NB4 (cell line): ENCODE measurements around the gene ZFP91.

Source experiments
- DNase-seq: peaks from one replicate; pipeline ENCODE4 v3.0.0; 2010; ENCODE audit warnings: low read depth
- H3K4me3 ChIP-seq: one replicate; pipeline ENCODE4 v1.5.1; 2011; ENCODE audit warnings: mild to moderate bottlenecking, low read depth, low read length, moderate library complexity
- MYC ChIP-seq: IDR thresholded peaks from 2 replicates; pipeline ENCODE4 v1.6.1; 2011; ENCODE audit warnings: low read depth, low read length
- POLR2A ChIP-seq: IDR thresholded peaks from 2 replicates; pipeline ENCODE4 v1.6.1; 2011; ENCODE audit warnings: mild to moderate bottlenecking; ENCODE audit not compliant: insufficient read length; ENCODE audit errors: extremely low read depth
- TF ChIP-seq, protein P1 (sequence below): IDR thresholded peaks from one replicate; pipeline ENCODE4 v1.5.1; 2012; ENCODE audit warnings: low read depth, low read length
- TF ChIP-seq, protein P2 (sequence below): IDR thresholded peaks from 2 replicates; pipeline ENCODE4 v1.6.1; 2011; ENCODE audit warnings: low read depth, low read length

ZFP91 gene

DNA sequence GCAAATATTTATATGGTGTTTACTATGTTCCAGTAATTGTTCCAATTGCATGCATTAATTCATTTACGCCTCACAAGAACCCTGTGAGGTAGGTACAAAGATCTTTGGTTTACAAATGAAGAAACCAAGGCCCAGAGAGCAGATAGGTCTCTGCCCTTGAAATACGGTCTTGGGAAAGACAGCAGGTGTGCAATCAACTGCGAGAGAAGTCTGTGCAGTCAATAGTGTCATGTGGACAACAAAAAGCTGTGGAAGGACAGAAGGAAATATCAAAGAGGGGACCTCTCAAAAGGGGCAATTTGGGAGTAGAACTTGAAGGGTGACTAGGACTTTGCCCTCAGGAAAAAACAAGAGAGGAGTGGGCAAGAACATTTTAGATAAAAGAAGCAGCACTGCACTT, 52.5 kb downstream of the ZFP91 start:
- no peak for DNase-seq
- TF ChIP-seq POLR2A (no peak), MYC (no peak)
- TF ChIP-seq, protein P1, sequence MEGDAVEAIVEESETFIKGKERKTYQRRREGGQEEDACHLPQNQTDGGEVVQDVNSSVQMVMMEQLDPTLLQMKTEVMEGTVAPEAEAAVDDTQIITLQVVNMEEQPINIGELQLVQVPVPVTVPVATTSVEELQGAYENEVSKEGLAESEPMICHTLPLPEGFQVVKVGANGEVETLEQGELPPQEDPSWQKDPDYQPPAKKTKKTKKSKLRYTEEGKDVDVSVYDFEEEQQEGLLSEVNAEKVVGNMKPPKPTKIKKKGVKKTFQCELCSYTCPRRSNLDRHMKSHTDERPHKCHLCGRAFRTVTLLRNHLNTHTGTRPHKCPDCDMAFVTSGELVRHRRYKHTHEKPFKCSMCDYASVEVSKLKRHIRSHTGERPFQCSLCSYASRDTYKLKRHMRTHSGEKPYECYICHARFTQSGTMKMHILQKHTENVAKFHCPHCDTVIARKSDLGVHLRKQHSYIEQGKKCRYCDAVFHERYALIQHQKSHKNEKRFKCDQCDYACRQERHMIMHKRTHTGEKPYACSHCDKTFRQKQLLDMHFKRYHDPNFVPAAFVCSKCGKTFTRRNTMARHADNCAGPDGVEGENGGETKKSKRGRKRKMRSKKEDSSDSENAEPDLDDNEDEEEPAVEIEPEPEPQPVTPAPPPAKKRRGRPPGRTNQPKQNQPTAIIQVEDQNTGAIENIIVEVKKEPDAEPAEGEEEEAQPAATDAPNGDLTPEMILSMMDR = no peak
- TF ChIP-seq, protein P2, sequence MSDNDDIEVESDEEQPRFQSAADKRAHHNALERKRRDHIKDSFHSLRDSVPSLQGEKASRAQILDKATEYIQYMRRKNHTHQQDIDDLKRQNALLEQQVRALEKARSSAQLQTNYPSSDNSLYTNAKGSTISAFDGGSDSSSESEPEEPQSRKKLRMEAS = no peak
- no peak overlapping the region for H3K4me3 ChIP-seq

DNA sequence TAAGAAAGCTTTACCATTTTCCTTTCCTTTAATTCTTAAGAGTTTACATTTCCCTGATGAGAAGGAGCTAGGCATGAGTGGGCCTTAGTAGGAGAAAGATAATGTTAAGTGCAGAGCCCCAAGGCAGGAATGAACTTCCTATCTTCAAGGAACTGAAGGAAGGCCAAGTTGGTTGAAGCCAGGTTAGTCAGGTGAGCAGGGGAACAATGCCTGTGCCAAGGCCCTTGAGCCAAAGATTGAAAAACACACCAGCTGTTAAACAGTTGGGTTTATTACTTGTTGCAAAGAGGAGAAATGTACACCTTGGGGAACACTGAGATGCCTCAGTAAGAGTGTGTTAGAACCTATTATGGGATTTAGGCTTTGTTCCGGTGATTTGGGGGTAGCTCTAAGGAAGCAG, 53.6 kb downstream of the ZFP91 start:
- DNase-seq = no peak
- TF ChIP-seq, protein P1 = no peak
- TF ChIP-seq POLR2A (no peak), MYC (no peak)
- TF ChIP-seq, protein P2 = no peak
- H3K4me3 ChIP-seq = no peak overlapping the region

DNA sequence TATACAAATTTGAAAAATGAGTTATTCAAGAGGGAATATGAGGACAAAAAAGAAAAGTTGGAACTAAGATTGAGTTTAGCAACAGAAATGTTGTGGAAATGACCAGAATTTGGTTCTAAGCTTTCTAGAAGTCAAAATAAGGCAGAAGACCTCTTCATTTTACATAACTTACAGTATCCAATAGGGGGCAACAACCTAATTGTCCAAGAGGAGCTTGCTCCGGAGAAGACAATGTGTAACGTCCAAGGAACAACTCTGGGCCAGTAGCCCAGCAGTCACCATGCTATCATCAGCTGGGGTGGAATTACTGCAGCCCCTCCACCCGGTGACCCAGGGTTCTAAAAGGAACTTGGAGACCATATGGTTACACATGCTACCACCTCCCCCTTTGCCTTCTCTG, 57.7 kb downstream of the ZFP91 start:
- no peak for DNase-seq
- H3K4me3 ChIP-seq = no peak overlapping the region
- TF ChIP-seq MYC = no peak
- TF ChIP-seq POLR2A = no peak
- TF ChIP-seq, protein P1 = no peak
- TF ChIP-seq, protein P2 = no peak

DNA sequence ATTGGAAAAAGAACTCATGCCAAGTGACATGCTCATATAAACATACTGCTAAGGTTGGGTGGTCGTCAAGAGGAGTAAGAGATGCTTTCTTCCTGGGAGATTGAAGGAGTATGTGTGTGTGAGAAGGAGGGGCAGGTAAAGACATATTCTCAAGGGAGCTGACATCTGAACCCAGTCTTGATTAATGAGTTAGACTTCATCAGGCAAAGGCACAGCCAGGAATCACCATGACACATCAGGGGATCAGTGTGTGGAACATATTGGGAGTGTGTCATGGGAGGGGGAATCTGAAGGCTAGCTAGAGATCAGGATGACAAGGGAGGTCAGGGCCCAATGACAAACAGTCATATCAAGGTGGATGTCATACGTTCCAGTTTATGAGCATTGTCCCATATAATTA, 58.5 kb downstream of the ZFP91 start:
- no peak for DNase-seq
- no peak for TF ChIP-seq MYC
- TF ChIP-seq, protein P2 = no peak
- no peak overlapping the region for H3K4me3 ChIP-seq

DNA sequence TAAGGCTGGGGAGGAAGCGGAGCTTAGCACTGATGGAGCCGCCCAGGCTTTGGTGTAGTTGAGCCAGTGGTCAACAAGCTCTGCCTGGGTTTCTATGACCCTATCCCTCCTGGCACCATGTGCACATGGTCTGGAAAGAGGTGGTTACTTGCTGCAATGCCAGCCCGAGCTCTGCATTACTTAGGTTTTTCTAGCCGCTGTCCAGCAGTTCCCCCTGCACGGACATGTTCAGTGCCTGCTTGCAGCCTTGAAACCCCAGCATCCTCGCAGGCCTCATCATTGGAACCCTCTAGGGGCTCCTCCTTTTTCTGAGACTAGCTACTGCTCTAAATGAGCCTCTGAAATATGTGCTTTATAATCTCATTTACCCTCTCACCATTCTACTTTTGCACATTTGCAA, 60.2 kb downstream of the ZFP91 start:
- TF ChIP-seq, protein P1 = no peak
- TF ChIP-seq POLR2A (no peak), MYC (no peak)
- TF ChIP-seq, protein P2 = no peak
- no peak for DNase-seq
- H3K4me3 ChIP-seq = no peak overlapping the region

DNA sequence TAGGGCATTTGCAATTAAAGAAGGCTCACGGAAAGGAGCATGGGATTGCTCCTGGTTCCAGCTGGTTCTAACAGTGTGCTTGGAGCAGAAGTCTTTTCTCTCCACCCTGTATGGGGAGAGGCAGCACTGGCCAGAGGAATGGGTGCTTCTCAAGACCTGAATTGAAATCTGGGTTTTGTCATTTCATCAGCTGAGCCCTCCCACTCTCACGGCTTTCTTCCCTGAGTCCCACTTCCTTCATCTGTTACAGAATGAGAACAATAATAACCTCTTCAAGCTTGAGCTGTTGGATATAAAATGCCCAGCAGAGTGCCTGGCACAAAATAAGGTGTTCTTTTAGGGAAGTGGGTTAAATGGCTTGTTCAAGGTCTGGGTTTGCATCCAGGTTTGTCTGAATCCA, 60.8 kb downstream of the ZFP91 start:
- no peak overlapping the region for H3K4me3 ChIP-seq
- TF ChIP-seq, protein P1 = no peak
- TF ChIP-seq, protein P2 = no peak
- TF ChIP-seq POLR2A (no peak), MYC (no peak)
- no peak for DNase-seq
